ENCODE results near the gene RILPL1. TPM values are rescaled to one million over a fixed set of nuclear protein-coding genes. Genes with fewer than 3 reads are reported as not detected.

RILPL1 gene
- total and polyA plus RNA-seq, 9 of the 15 experiments (the other 6 are each of a cell fraction or from before 2014, with no cell fraction given): 0.25 to 10.6 (median 8.6) TPM

DNA sequence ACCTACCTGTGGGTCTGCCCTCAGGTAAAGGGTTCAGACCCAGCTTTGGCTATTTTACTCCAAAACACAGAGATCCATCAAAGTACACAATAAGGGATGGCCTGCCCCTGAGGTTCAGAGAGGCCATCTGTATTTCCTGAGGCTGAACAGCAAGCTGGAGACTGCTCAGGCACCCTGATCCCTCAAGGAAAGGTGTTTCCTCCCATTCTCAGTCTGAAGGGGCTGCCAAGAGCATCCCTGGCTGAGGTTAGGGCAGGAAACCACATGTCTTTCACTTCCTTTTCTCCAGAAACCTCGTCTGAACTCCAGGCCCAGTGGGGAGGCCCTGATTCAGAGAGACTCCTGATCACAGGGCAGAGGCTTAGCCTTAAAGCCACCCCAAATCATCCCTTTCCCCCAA lies 1.5 kb downstream of the RILPL1 start:
- CTCF ChIA-PET (ENCODE audit: low intra/inter-chr PET ratio): no interaction called here
- H4K20me1 ChIP-seq (replicated peaks; ENCODE audit: control insufficient read depth, insufficient read depth, low read length): no peaks in the 10 kb centered on the region
- FAIRE-seq (no peak), DNase-seq (ENCODE audit: extremely low read depth in 1 of 4, low spot score in 3 of 4) (peak in 1 of 4 experiments; percentile 18), ATAC-seq (no peak)
- H3K9me1 ChIP-seq (ENCODE audit: control insufficient read depth, insufficient read depth, low read length): no peaks in the 10 kb centered on the region
- peaks cover 14 to 24% of the 10 kb centered on the region in 2 experiments for H3K4me1 ChIP-seq (replicated peaks in 1 of 2; ENCODE audit: control insufficient read depth in 2 of 2, insufficient read depth in 2 of 2, low read length in 2 of 2)
- BruUV-seq (replicated peaks): TSS peak; percentile 55
- intact Hi-C loops (cut with micrococcal nuclease) (no loop called here), in situ Hi-C loops (cut with MboI) (no loop called here)
- H3K4me2 ChIP-seq (ENCODE audit: insufficient read depth, low read length): peak overlapping the region; percentile 90
- peaks cover 29% of the 10 kb centered on the region for H3K79me2 ChIP-seq (ENCODE audit: control insufficient read depth, insufficient read depth, low read length)
- 22% methylated on average over 1 of the region's 1 CpG for WGBS (ENCODE audit: insufficient coverage, low coverage, missing lambda C conversion rate)
- H3K27me3 ChIP-seq (ENCODE audit: control insufficient read depth in 2 of 2, insufficient read depth in 2 of 2, low read length in 2 of 2): no peaks in the 10 kb centered on the region
- H2AFZ ChIP-seq (ENCODE audit: low read depth, low read length): no peak overlapping the region
- H3K9ac ChIP-seq (ENCODE audit: insufficient read depth in 1 of 2, low read depth in 2 of 2, low read length in 2 of 2): peak overlapping the region; percentile 6 to 63; a peak in 2 of 4 replicates
- H3K4me3 ChIP-seq: peak overlapping the region; percentile 54; the same call in 1 of the 2 replicates
- POLR2A ChIA-PET: interaction anchor here (0.6 to 0.7 kb wide), 2 partner anchors 37 to 90 kb away, joined by 4 read pairs; no protein-coding TSS in a partner anchor
- H3K27ac ChIP-seq (ENCODE audit: extremely low read depth, low read depth, low read length): no peak overlapping the region
- peaks cover 24% of the 10 kb centered on the region; the same call in 2 of the 3 replicates for H3K36me3 ChIP-seq (ENCODE audit: control insufficient read depth, insufficient read depth, low read length)
- H3K9me3 ChIP-seq (replicated peaks; ENCODE audit: control insufficient read depth, insufficient read depth, low read depth, low read length): no peaks in the 10 kb centered on the region
- TF ChIP-seq ZFX (CRISPR knock-in tag; IDR thresholded peaks at IDR 0.05): no peak
- no peak for TF ChIP-seq IFI16 (CRISPR knock-in tag; IDR thresholded peaks at IDR 0.05)
- no peak for TF ChIP-seq SREBF1 (IDR thresholded peaks at IDR 0.05; ENCODE audit: borderline replicate concordance, low read depth, low read length)
- TF ChIP-seq, protein P1, sequence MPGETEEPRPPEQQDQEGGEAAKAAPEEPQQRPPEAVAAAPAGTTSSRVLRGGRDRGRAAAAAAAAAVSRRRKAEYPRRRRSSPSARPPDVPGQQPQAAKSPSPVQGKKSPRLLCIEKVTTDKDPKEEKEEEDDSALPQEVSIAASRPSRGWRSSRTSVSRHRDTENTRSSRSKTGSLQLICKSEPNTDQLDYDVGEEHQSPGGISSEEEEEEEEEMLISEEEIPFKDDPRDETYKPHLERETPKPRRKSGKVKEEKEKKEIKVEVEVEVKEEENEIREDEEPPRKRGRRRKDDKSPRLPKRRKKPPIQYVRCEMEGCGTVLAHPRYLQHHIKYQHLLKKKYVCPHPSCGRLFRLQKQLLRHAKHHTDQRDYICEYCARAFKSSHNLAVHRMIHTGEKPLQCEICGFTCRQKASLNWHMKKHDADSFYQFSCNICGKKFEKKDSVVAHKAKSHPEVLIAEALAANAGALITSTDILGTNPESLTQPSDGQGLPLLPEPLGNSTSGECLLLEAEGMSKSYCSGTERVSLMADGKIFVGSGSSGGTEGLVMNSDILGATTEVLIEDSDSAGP (CRISPR knock-in tag; IDR thresholded peaks at IDR 0.05): no peak
- TF ChIP-seq STAG1 (CRISPR knock-in tag; IDR thresholded peaks at IDR 0.05; ENCODE audit: borderline replicate concordance): no peak
- TF ChIP-seq, protein P2, sequence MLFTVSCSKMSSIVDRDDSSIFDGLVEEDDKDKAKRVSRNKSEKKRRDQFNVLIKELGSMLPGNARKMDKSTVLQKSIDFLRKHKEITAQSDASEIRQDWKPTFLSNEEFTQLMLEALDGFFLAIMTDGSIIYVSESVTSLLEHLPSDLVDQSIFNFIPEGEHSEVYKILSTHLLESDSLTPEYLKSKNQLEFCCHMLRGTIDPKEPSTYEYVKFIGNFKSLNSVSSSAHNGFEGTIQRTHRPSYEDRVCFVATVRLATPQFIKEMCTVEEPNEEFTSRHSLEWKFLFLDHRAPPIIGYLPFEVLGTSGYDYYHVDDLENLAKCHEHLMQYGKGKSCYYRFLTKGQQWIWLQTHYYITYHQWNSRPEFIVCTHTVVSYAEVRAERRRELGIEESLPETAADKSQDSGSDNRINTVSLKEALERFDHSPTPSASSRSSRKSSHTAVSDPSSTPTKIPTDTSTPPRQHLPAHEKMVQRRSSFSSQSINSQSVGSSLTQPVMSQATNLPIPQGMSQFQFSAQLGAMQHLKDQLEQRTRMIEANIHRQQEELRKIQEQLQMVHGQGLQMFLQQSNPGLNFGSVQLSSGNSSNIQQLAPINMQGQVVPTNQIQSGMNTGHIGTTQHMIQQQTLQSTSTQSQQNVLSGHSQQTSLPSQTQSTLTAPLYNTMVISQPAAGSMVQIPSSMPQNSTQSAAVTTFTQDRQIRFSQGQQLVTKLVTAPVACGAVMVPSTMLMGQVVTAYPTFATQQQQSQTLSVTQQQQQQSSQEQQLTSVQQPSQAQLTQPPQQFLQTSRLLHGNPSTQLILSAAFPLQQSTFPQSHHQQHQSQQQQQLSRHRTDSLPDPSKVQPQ (CRISPR knock-in tag; IDR thresholded peaks at IDR 0.05; ENCODE audit: borderline replicate concordance): no peak
- TF ChIP-seq RAD51 (IDR thresholded peaks at IDR 0.05; ENCODE audit: borderline replicate concordance, low read depth): no peak
- TF ChIP-seq ELF4 (CRISPR knock-in tag; IDR thresholded peaks at IDR 0.05): no peak
- peak; percentile 33; the same call in 1 of the 2 replicates for TF ChIP-seq HDAC2 (IDR thresholded peaks at IDR 0.05)
- no peak for TF ChIP-seq MYC (IDR thresholded peaks at IDR 0.05; ENCODE audit: low read depth, low read length)
- TF ChIP-seq MYC (CRISPR knock-in tag; IDR thresholded peaks at IDR 0.05; ENCODE audit: borderline replicate concordance, low read depth): no peak
- TF ChIP-seq SMAD1 (IDR thresholded peaks at IDR 0.05; ENCODE audit: low read depth, low read length, partially characterized antibody): no peak
- no peak for TF ChIP-seq HNRNPH1 (optimal IDR thresholded peaks at IDR 0.05; ENCODE audit: low read depth, low read length)
- TF ChIP-seq, protein P3, sequence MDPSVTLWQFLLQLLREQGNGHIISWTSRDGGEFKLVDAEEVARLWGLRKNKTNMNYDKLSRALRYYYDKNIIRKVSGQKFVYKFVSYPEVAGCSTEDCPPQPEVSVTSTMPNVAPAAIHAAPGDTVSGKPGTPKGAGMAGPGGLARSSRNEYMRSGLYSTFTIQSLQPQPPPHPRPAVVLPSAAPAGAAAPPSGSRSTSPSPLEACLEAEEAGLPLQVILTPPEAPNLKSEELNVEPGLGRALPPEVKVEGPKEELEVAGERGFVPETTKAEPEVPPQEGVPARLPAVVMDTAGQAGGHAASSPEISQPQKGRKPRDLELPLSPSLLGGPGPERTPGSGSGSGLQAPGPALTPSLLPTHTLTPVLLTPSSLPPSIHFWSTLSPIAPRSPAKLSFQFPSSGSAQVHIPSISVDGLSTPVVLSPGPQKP (CRISPR knock-in tag; IDR thresholded peaks at IDR 0.05): no peak
- TF ChIP-seq, protein P4, sequence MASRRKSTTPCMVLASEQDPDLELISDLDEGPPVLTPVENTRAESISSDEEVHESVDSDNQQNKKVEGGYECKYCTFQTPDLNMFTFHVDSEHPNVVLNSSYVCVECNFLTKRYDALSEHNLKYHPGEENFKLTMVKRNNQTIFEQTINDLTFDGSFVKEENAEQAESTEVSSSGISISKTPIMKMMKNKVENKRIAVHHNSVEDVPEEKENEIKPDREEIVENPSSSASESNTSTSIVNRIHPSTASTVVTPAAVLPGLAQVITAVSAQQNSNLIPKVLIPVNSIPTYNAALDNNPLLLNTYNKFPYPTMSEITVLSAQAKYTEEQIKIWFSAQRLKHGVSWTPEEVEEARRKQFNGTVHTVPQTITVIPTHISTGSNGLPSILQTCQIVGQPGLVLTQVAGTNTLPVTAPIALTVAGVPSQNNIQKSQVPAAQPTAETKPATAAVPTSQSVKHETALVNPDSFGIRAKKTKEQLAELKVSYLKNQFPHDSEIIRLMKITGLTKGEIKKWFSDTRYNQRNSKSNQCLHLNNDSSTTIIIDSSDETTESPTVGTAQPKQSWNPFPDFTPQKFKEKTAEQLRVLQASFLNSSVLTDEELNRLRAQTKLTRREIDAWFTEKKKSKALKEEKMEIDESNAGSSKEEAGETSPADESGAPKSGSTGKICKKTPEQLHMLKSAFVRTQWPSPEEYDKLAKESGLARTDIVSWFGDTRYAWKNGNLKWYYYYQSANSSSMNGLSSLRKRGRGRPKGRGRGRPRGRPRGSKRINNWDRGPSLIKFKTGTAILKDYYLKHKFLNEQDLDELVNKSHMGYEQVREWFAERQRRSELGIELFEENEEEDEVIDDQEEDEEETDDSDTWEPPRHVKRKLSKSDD (conservative IDR thresholded peaks at IDR 0.05; ENCODE audit: low read length): no peak

All from K562 (cell line).